GM21825 (cell line): ENCODE data around the gene HOXA7.

Source experiments
- ATAC-seq: cut with Tn5 transposase; IDR thresholded peaks from one replicate; pipeline ENCODE4 v1.9.1; 2021; ENCODE audit warnings: mild to moderate bottlenecking, moderate library complexity; ENCODE audit not compliant: unreplicated experiment

HOXA7 gene

GRCh38 chr7:27159266-27160144 is 3.0 kb upstream of the HOXA7 start:
- ATAC-seq: no peak

- no peak for ATAC-seq
Measured at GRCh38 chr7:27158436-27159265, 2.2 kb upstream of the HOXA7 start.

GRCh38 chr7:27157702-27158431 is 1.4 kb upstream of the HOXA7 start:
- no peak for ATAC-seq

GRCh38 chr7:27156916-27157701 is 634 bp upstream of the HOXA7 start:
- no peak for ATAC-seq

GRCh38 chr7:27155816-27156507 is 513 bp downstream of the HOXA7 start:
- ATAC-seq: no peak

GRCh38 chr7:27154901-27155815 is 1.3 kb downstream of the HOXA7 start:
- ATAC-seq: no peak

- no peak for ATAC-seq
Measured at GRCh38 chr7:27154369-27154768, 2.1 kb downstream of the HOXA7 start.

GRCh38 chr7:27153526-27153925 is 2.9 kb downstream of the HOXA7 start:
- ATAC-seq: no peak

GRCh38 chr7:27152816-27153442 is 3.5 kb downstream of the HOXA7 start:
- no peak for ATAC-seq

- ATAC-seq: no peak
Measured at GRCh38 chr7:27151931-27152815, 4.3 kb downstream of the HOXA7 start, which contains the start of gene HOXA3. TSS of gene HOXA3 (minus strand) at chr7:27152583. CDS start at chr7:27110640, 41,943 bp downstream.

- ATAC-seq: no peak
Measured at GRCh38 chr7:27151341-27151930, 5.0 kb downstream of the HOXA7 start.

GRCh38 chr7:27150568-27151340 is 5.7 kb downstream of the HOXA7 start:
- peak; percentile 77 for ATAC-seq

- no peak for ATAC-seq
Measured at GRCh38 chr7:27149842-27150567, 6.5 kb downstream of the HOXA7 start.

GRCh38 chr7:27148756-27149641 is 7.5 kb downstream of the HOXA7 start:
- ATAC-seq: no peak
